NT2/D1 (cell line): Measurements from ENCODE around the gene RPP25L.
A peak's percentile ranks its signal among the peaks of the same experiment; 100 is the strongest.

Experiments used
- DNase-seq: peaks from one replicate; pipeline ENCODE4 v3.0.0-alpha.2; 2011; ENCODE audit warnings: low read depth, low spot score
- H3K27me3 ChIP-seq: 2 replicates; pipeline ENCODE4 v1.6.0; 2011; ENCODE audit warnings: mild to moderate bottlenecking; ENCODE audit not compliant: insufficient read length, insufficient read depth
- H3K36me3 ChIP-seq: 2 replicates; pipeline ENCODE4 v1.6.1; 2011; ENCODE audit warnings: mild to moderate bottlenecking, low read length, mixed read lengths; ENCODE audit not compliant: insufficient read depth, insufficient read length
- H3K4me1 ChIP-seq: 2 replicates; pipeline ENCODE4 v1.5.1; 2011; ENCODE audit not compliant: insufficient read depth, insufficient read length
- H3K4me3 ChIP-seq: 2 replicates; pipeline ENCODE4 v1.5.1; 2011; ENCODE audit warnings: low read depth; ENCODE audit not compliant: insufficient read length
- H3K9ac ChIP-seq: 2 replicates; pipeline ENCODE4 v1.6.0; 2011; ENCODE audit warnings: low read depth; ENCODE audit not compliant: insufficient read length
- H3K9me3 ChIP-seq: 2 replicates; pipeline ENCODE4 v1.5.1; 2011; ENCODE audit warnings: mild to moderate bottlenecking, low read length; ENCODE audit not compliant: insufficient read depth
- SUZ12 ChIP-seq: IDR thresholded peaks from 2 replicates; pipeline ENCODE4 v1.6.1; 2011; ENCODE audit not compliant: insufficient read length, insufficient read depth; ENCODE audit errors: extremely low read depth
- YY1 ChIP-seq: IDR thresholded peaks from 2 replicates; pipeline ENCODE4 v1.6.1; 2011; ENCODE audit not compliant: insufficient read length, insufficient read depth
- ZNF274 ChIP-seq: IDR thresholded peaks from 2 replicates; pipeline ENCODE4 v1.6.1; 2011; ENCODE audit warnings: mild to moderate bottlenecking, low read depth, low read length

The RPP25L gene

GRCh38 chr9:34636791-34637355 lies 25.0 kb upstream of the RPP25L start:
- no peak for TF ChIP-seq SUZ12
- no peak for DNase-seq

GRCh38 chr9:34635556-34635955 lies 23.7 kb upstream of the RPP25L start:
- Histone ChIP-seq H3K36me3 (peaks cover 18% of the 10 kb centered on the region), H3K4me3 (no peak overlapping the region), H3K27me3 (peaks cover 11% of the 10 kb centered on the region), H3K9ac (no peak overlapping the region), H3K9me3 (no peaks in the 10 kb centered on the region), H3K4me1 (peaks cover 15% of the 10 kb centered on the region)
- no peak for DNase-seq
- no peak for TF ChIP-seq SUZ12
- TF ChIP-seq YY1: no peak
- TF ChIP-seq ZNF274: no peak

More at GRCh38 chr9:34636791-34637355, 25.0 kb upstream of the RPP25L start:
- Histone ChIP-seq H3K36me3 (peaks cover 18% of the 10 kb centered on the region), H3K4me1 (peaks cover 15% of the 10 kb centered on the region), H3K27me3 (no peaks in the 10 kb centered on the region), H3K4me3 (peak overlapping the region; percentile 94), H3K9me3 (no peaks in the 10 kb centered on the region), H3K9ac (peak overlapping the region; percentile 99)

DNA sequence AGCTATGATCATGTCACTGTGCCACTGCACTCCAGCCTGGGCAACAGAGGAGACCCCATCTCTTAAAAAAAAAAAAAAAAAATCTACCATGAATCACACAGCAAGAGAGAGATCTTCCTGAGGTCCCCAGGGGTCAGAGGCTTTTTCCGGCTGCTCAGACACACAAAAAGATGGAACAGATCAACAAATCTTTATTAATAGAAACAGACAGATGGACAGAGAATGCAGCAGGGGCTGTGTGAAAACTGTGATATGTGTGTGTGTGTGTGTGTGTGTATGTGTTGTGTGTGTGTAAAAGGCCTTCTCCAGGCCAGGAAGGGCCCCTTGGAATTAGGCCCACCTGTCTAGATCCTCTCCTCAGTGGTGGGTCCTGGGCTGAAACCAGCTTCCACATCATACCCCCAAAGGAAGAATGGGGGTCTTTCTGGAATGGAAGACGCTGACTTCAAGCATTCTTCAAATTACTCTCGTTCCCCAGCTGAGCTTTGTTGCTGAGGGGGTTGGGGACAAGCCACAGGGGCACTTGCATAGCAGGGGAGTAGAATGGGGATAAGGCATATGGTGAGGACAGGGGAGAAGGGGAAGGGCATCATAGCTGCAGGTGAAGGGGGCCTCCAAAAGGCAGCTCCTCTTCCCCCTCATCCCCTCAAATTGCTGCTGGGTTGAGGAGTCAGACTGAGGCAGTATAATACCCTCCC lies 22.8 kb upstream of the RPP25L start:
- no peak for DNase-seq
- Histone ChIP-seq H3K27me3 (peaks cover 20% of the 10 kb centered on the region), H3K9ac (no peak overlapping the region), H3K4me1 (peaks cover 18% of the 10 kb centered on the region), H3K9me3 (no peaks in the 10 kb centered on the region), H3K36me3 (peaks cover 18% of the 10 kb centered on the region), H3K4me3 (no peak overlapping the region)
- TF ChIP-seq SUZ12 (no peak), YY1 (no peak), ZNF274 (no peak)

DNA sequence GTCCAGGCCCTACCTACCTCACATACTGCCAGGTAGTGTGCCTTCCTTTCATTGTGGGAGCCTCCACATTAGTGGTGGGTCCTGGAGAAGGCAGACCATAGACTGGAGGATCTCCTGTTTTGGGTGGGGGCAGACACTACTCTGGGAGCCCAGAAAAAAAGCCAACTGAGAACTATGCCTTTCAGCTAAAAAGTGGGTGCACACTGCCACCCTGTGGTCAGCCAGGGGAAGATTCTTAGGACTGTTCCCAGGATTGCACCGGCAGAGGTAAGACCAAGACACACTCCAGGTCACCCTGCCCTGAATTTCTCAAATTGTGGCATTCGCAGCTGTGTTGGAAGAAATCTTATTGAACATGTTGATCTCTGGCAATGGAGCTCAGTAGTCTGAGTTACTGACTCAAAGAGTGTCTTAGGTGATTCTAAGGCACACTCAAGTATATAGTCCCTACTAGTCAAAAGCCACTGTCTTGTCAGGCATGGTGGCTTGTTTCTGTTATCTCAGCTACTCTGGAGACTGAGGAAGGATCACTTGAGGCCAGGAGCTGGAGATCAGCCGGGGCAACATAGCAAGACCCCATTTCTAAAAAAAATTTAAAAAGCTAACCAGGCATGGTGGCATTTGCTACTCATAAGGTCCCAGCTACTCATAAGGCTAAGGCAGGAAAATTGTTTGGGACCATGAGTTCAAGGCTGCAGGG lies 22.1 kb upstream of the RPP25L start:
- Histone ChIP-seq H3K27me3 (peaks cover 27% of the 10 kb centered on the region), H3K4me3 (no peak overlapping the region), H3K36me3 (peaks cover 18% of the 10 kb centered on the region), H3K9ac (no peak overlapping the region), H3K4me1 (peaks cover 18% of the 10 kb centered on the region), H3K9me3 (no peaks in the 10 kb centered on the region)
- TF ChIP-seq SUZ12: no peak
- no peak for TF ChIP-seq ZNF274
- TF ChIP-seq YY1: no peak
- peak; percentile 58 for DNase-seq

DNA sequence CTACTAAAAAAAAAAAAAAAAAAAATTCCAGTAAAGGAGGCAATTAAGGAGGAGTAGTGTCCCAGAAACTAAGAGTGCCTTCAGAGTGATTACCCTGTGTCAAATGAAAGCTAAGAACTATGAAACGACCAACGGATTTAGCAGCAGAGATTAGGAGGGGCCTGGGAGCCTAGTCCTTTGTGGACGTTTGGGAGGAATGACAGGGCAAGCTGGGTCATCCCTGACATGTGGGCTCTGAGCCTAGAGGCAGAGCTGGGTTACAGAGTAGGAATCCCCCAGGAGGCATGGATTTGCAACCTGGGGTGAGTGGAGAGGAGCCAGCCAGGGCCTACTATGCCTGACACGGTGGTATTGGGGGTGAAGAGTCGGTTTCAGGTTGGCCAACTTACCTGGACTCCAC lies 21.3 kb upstream of the RPP25L start:
- peaks cover 18% of the 10 kb centered on the region for H3K4me1 ChIP-seq
- no peak for DNase-seq
- TF ChIP-seq YY1 (no peak), SUZ12 (no peak), ZNF274 (no peak)
- H3K36me3 ChIP-seq: peaks cover 18% of the 10 kb centered on the region
- no peak overlapping the region for H3K4me3 ChIP-seq
- H3K27me3 ChIP-seq: peaks cover 34% of the 10 kb centered on the region
- H3K9ac ChIP-seq: no peak overlapping the region
- H3K9me3 ChIP-seq: no peaks in the 10 kb centered on the region

GRCh38 chr9:34630402-34631154 lies 18.7 kb upstream of the RPP25L start:
- no peak for TF ChIP-seq ZNF274
- TF ChIP-seq YY1: no peak
- TF ChIP-seq SUZ12: no peak
- DNase-seq: no peak
- no peak overlapping the region for H3K4me3 ChIP-seq
- H3K9me3 ChIP-seq: no peaks in the 10 kb centered on the region
- H3K36me3 ChIP-seq: peaks cover 13% of the 10 kb centered on the region
- H3K9ac ChIP-seq: no peak overlapping the region
- H3K4me1 ChIP-seq: peaks cover 14% of the 10 kb centered on the region
- H3K27me3 ChIP-seq: peaks cover 60% of the 10 kb centered on the region

DNA sequence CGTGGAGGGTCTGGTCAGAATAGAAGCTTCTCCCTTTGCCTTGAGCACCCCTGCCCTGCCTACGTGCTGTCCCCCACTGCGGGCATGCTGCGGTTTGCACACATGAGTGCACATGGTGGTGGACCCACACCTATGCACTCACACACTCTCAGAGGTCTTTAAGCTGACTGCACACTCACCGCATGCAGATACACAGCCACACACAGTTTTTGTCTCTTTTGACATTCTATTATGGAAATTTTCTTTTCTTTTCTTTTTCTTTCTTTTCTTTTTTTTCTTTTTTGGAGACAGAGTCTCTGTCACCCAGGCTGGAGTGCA lies 17.6 kb upstream of the RPP25L start:
- peak overlapping the region; percentile 12 for H3K4me3 ChIP-seq
- H3K36me3 ChIP-seq: peaks cover 2% of the 10 kb centered on the region
- peaks cover 71% of the 10 kb centered on the region for H3K27me3 ChIP-seq
- H3K4me1 ChIP-seq: peaks cover 6% of the 10 kb centered on the region
- no peak overlapping the region for H3K9ac ChIP-seq
- no peaks in the 10 kb centered on the region for H3K9me3 ChIP-seq
- DNase-seq: no peak
- TF ChIP-seq SUZ12 (no peak), ZNF274 (no peak), YY1 (no peak)
